GM18517 (cell line): ENCODE measurements around the gene FKBP3.
"Not testable (repeated sequence)": the region's sequence is repeated elsewhere in the genome, so short reads cannot be mapped to it uniquely, and the experiment has no call there.

Experiments used
- ATAC-seq: cut with Tn5 transposase; IDR thresholded peaks from one replicate; pipeline ENCODE4 v1.9.1; 2021; ENCODE audit warnings: mild to moderate bottlenecking, moderate library complexity; ENCODE audit not compliant: unreplicated experiment

FKBP3 gene

GRCh38 chr14:45134051-45134958 lies at the start of gene FKBP3:
Gene FKBP3 (minus strand): TSS chr14:45134481. CDS start chr14:45134456, 25 bp downstream.
- ATAC-seq: peak; percentile 91

- ATAC-seq: no peak
Measured at GRCh38 chr14:45181806-45182205, 47.5 kb upstream of the FKBP3 start.

GRCh38 chr14:45181329-45181728 lies 47.0 kb upstream of the FKBP3 start:
- ATAC-seq: no peak

GRCh38 chr14:45177076-45177475 lies 42.8 kb upstream of the FKBP3 start:
- no peak for ATAC-seq

GRCh38 chr14:45169906-45170305 lies 35.6 kb upstream of the FKBP3 start:
- no peak for ATAC-seq

- ATAC-seq: no peak
Measured at GRCh38 chr14:45156067-45156466, 21.8 kb upstream of the FKBP3 start.

GRCh38 chr14:45150386-45150890 lies 16.2 kb upstream of the FKBP3 start:
- ATAC-seq: no peak

- no peak for ATAC-seq
Measured at GRCh38 chr14:45149602-45150001, 15.3 kb upstream of the FKBP3 start.

GRCh38 chr14:45145214-45145613 lies 10.9 kb upstream of the FKBP3 start:
- ATAC-seq: peak; percentile 59

- ATAC-seq: peak; percentile 52
Measured at GRCh38 chr14:45144658-45145057, 10.4 kb upstream of the FKBP3 start.

GRCh38 chr14:45142083-45142482 lies 7.8 kb upstream of the FKBP3 start:
- ATAC-seq: not testable (repeated sequence)

- ATAC-seq: no peak
Measured at GRCh38 chr14:45140661-45141187, 6.4 kb upstream of the FKBP3 start.

GRCh38 chr14:45136399-45136798 lies 2.1 kb upstream of the FKBP3 start:
- no peak for ATAC-seq

GRCh38 chr14:45135659-45136395 lies 1.5 kb upstream of the FKBP3 start, which contains the start of gene FANCM:
Gene FANCM (plus strand): TSS chr14:45135930. CDS start chr14:45136032, 102 bp downstream.
- peak; percentile 44 for ATAC-seq

GRCh38 chr14:45135156-45135555 lies 875 bp upstream of the FKBP3 start:
- ATAC-seq: no peak

- ATAC-seq: no peak
Measured at GRCh38 chr14:45133683-45134050, 614 bp downstream of the FKBP3 start.

GRCh38 chr14:45128963-45129629 lies 5.2 kb downstream of the FKBP3 start:
- ATAC-seq: no peak

GRCh38 chr14:45125754-45126153 lies 8.5 kb downstream of the FKBP3 start:
- no peak for ATAC-seq

GRCh38 chr14:45123271-45123670 lies 11.0 kb downstream of the FKBP3 start:
- ATAC-seq: no peak

GRCh38 chr14:45120096-45120495 lies 14.2 kb downstream of the FKBP3 start:
- no peak for ATAC-seq

GRCh38 chr14:45118594-45118993 lies 15.7 kb downstream of the FKBP3 start:
- ATAC-seq: no peak
